Forelimb muscle (tissue), 1 donor: ENCODE data around the gene SLC27A4. TPM values are rescaled to one million over a fixed set of nuclear protein-coding genes. Genes with fewer than 3 reads are reported as not detected.
"Not testable (repeated sequence)": the region's sequence is repeated elsewhere in the genome, so short reads cannot be mapped to it uniquely, and the experiment has no call there.

ENCODE experiments used
- DNase-seq: peaks from one replicate; pipeline ENCODE4 v3.0.0-alpha.2; 2013; ENCODE audit warnings: low read depth
- polyA plus RNA-seq: library from polyadenylated mRNA; unstranded; fragments of 120-200 nt; gene quantifications from one replicate; pipeline ENCODE4 v1.2.1, GENCODE V29; 2013; ENCODE audit not compliant: insufficient read length

Gene SLC27A4
- polyA plus RNA-seq, 1 donor = 11.9 TPM

DNA sequence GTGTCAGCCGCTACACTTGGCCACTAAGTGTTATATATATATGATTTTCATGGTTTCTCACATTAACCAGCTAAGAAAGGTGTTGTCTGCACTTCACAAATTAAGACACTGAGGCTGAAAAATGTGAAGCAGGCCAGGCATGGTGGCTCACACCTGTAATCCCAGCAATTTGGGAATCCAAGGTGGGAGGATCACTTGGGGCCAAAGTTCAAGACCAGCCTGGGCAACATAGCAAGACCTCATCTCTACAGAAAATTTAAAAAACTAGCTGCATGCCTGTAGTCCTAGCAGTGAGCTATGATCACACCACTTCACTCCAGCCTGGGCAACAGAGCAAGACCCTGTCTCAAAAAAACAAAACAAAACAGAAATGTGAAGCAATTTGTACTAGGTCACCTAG lies 15.9 kb upstream of the SLC27A4 start:
- DNase-seq = no peak

DNA sequence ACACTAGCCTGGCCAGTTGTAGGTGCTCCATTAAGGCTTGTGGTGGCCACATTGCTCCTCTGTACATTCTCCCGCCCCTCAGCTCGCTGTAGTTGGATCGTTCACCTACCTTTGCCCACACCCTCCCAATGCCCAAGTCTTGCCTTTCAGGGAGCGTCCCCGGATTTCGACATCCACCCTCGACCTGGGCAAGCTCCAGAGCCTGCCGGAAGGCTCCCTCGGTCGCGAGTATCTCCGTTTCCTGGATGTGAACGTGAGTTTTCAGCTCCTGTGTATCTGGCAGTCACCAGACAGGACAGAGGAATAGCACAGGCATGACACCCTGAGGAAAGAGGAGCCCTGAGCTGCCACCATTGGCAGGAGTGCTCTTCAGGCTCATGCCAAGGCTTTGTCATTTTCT lies 14.7 kb upstream of the SLC27A4 start:
- no peak for DNase-seq

DNA sequence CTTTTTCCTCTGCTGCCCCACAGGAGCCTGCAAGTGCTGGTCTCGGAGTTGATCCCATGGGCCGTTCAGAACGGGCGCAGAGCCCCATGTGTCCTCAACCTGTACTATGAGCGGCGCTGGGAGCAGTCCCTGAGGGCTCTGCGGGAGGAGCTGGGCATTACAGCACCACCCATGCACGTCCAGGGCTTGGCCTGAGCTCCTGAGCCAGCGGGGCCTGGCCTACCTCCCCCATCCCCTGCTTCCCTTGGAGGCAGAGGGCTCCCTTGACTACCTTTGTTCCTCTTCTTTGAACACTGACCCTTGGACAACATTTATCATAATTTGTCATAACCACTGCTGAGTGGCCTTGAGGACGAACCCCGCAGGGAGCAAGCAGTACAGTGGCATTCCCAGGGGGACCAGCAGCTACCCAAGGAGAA lies 6.9 kb upstream of the SLC27A4 start:
- DNase-seq = no peak

DNA sequence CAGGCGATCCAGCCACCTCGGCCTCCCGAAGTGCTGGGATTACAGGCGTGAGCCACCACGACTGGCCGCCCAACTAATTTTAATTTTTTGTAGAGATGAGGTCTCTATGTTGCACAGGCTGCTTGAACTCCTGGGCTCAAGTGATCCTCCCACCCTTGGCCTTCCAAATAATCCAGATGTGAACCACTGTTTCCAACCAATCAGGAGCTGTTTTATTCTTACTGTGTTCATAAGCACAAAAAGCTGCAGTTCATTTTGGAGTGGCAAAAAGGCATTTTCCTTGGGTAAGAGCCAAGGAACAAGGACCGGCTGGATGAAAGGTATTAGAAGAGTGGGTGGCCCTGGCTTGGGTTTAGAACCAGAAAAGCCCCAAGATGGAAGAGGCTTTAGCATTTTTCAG lies 5.2 kb upstream of the SLC27A4 start:
- no peak for DNase-seq

DNA sequence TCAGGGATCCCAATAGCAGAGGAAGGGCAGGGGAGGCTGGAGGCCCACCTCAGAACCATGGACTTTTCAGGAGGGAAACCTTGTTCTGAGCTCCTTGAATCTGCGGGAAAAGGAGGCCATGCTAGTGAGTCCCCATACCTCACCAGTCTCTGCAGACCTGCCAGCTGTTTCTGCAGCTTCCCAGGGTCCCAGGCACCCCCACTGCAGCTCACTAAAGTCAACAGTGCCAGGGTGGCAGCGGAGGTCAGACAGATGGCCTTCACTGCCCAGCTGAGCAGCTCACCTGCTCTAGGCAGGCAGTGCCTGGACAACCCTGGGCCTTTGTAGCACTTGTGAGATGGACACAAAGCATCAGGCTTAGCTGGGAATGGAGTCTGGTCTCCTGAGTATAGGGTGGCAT lies 4.4 kb upstream of the SLC27A4 start:
- no peak for DNase-seq

DNA sequence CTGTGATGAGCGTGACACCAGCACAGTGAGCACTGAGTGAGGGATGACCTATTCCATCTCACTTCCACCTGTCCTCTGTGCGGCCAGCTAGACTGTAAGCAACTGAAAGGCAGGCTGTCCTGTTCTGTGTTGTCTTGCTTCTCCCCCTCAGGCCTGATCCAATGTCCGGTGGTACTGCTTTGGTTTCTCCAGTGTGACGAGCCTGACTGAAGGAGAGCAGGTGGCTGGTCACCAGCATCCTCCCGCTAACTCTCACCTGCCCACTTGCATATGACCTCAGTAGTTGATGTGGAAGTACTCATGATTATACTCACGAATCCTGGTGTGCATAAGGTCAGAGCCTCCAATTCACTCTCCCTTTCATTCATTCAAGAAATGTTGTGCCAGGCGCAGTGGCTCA lies 2.4 kb upstream of the SLC27A4 start:
- DNase-seq = no peak

DNA sequence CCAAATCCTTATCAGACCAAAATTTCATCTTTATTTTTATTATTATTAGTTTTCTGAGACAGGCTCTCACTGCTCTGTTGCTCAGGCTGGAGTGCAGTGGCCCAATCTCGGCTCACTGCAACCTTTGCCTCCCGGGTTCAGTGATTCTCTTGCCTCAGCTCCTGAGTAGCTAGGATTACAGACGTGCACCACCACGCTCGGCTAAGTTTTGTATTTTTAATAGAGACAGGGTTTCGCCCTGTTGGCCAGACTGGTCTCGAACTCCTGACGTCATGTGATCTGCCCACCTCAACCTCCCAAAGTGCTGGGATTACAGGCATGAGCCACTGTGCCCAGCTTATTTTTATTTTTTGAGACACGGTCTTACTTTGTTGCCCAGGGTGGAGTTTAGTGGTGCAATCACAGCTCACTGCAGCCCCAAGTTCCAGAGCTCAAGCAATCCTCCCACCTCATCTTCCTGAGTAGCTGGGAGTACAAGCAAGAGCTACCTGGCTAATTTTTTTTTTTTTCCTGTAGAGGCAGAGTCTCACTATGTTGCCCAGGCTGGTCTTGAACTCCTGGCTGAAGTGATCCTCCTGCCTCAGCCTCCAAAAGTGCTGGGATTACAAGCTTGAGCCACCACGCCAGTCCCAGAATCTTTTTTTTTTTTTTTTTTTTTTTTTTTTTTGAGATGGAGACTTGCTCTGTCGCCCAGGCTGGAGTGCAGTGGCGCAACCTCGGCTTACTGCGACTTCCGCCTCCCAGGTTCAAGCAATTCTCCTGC lies 1.3 kb upstream of the SLC27A4 start:
- not testable (repeated sequence) for DNase-seq

DNA sequence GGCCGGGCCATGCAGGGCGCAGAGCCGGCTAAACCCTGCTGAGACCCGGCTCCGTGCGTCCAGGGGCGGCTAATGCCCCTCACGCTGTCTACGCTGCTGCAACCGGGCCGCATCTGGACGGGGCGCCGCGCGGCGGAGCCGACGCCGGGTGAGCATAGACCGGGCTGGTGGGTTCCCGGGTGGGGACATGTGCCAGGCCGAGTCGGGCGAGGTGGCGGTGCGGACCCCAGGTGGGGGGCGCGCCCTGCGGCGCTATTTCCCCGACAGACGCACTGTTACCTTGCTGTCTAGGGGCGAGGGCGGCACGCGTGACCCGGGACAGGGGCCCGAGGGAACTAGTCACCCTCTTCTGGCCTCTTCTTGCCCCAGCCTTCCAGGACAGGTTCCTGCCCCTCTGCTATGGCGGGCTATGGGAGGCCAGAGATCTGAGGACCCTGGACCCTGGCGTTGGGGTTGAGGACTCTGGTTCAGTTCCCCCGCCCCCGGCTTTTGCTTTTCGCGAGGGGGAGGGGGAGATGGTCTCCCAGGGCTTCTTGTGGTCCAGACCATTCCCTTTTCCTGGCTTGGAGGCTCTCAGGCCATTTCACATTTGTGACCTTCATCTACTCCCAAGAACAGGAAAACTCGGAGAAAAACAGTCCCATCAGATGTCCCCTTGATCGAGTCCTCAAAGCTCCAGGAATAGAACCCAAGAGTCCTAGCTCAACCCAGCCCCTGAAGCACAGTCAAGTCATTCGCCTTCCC lies 536 bp downstream of the SLC27A4 start:
- no peak for DNase-seq

DNA sequence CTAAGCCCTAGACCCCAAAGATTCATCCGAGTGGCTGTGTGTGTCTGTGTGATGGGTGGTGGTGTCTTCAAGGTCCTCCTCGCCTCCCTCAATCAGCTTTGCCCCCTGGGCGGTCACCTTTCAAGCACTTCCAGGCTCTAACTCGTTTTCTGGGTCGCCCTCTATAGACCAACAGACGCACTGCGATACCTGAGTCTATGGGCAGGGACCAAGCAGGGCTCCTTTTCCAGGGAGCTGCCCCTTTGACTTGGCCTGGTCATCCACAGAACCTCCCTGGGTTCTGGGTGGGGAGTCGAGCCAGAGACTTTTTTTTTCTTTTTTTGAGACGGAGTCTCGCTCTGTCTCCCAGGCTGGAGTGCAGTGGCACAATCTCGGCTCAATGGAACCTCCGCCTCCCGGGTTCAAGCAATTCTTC lies 1.1 kb downstream of the SLC27A4 start:
- no peak for DNase-seq

DNA sequence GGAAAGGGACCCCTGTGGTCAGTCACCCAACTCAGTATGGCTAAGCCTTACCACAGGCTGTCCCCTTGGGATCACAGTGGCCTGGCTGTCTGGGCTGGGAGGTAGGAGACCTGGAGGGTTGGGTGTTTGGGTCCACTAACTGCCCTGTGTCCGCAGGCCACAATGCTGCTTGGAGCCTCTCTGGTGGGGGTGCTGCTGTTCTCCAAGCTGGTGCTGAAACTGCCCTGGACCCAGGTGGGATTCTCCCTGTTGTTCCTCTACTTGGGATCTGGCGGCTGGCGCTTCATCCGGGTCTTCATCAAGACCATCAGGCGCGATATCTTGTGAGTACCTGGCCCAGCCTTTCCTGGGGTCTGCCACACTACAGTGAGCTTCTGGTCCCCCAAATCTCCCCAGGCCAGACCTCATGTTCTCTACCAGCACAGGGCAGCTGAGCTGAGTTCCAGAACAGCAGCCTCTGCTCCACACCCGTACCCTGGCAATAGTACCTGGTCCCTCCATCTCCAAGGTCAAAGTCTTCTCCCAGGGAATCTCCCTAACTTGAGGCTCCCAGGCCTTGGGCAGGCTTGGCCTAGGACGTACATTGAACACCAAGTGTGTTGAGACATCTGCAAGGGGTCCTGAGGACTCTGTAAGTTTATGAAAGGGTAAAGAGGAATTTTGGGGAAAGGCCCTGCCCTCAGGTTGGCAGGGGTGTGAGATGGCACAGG lies 2.8 kb downstream of the SLC27A4 start:
- no peak for DNase-seq

DNA sequence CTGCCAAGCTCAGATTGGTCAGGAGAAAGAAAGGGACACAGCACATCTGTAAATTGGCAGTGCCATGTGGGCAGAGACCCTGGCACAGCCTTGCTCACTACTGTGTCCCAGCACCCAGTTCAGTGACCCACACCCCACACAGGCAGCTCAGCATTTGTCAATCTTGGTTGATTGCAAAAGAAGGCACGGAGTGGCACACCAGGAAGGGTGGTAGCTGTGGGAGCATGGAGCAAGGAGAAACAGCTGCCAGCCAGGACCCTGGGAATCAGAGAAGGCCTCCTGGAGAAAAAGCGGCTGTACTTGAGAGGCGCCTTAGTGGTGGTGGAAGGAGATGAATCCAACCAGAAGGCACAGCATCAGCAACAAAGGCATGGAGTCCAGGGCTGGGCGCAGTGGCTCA lies 3.5 kb downstream of the SLC27A4 start:
- no peak for DNase-seq

DNA sequence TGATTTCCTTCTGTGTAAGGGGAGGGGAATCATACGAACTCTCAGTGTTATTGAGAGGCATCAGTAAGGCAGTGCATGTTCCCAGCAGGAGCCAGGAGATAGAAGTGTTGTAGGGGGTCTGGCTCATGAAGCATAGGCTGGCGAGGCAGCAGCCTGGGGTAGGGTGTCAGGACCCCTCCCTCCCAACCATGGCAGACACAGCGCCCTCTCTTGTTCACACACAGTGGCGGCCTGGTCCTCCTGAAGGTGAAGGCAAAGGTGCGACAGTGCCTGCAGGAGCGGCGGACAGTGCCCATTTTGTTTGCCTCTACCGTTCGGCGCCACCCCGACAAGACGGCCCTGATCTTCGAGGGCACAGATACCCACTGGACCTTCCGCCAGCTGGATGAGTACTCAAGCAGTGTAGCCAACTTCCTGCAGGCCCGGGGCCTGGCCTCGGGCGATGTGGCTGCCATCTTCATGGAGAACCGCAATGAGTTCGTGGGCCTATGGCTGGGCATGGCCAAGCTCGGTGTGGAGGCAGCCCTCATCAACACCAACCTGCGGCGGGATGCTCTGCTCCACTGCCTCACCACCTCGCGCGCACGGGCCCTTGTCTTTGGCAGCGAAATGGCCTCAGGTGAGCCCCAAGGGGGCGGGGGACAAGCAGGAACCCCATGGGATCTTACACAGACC lies 4.7 kb downstream of the SLC27A4 start:
- no peak for DNase-seq

DNA sequence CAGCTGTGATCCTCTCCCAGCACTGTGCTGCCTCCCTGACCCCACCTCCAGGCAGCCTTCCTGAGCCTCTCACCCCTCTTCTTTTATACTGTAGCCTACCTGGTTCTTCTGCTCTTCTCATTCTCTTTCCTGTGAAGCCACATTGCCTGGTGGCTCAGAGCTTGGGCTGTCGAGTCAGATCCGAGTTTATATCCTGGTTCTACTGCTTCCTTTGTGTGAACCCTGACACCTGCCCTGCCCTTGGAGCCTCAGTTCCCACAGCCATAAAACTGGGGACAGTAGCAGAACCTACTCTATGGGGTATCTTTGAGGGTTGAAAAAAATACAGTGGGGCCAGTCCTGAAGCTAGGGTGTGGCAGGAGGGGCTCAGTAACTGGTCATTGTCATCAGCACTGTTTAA lies 8.8 kb downstream of the SLC27A4 start:
- no peak for DNase-seq

DNA sequence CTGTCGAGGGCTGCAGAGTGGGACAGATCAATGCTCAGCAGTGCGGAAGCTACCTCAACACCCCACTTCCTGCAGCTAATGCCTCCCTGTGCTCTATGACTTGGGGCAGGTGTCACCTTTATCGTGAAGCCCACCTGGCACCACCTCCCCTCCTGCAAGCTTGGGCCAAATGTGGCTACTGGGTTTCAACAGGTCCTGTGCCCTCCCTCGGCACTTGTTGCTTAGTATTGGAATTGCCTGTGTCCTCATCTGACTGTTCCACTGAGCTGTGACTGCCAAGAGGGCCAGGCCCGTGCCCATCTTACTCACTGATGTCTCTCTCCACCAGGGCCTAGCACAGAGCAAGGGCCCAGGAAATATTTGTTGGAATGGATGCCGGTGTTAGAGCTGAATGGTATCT lies 9.4 kb downstream of the SLC27A4 start:
- DNase-seq = no peak

DNA sequence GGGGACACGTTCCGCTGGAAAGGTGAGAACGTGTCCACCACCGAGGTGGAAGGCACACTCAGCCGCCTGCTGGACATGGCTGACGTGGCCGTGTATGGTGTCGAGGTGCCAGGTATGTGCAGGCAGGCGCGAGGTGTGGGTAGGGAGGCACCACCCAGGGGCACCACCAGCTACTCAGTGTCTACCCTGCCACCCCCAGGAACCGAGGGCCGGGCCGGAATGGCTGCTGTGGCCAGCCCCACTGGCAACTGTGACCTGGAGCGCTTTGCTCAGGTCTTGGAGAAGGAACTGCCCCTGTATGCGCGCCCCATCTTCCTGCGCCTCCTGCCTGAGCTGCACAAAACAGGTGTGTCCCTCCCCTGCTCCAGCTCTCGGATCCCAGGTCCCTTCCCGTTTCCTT lies 15.1 kb downstream of the SLC27A4 start:
- DNase-seq = no peak

DNA sequence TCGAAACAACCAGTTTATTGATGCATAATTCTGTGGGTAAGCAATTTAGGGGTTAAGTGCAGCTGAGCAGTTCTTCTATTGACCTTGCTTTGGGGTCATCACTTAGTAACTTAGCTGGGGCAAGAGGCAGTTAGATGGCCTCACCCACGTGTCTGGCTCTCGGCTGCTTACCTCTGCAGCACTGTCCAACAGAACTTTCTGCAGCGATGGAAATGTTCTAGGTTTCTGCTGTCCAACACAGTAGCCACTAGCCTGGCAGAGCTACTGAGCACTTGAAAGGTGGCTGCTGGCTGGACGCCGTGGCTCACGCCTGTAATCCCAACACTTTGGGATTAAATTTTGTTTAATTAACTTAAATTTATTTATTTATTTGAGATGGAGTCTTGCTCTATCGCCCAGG lies 17.8 kb downstream of the SLC27A4 start:
- no peak for DNase-seq

DNA sequence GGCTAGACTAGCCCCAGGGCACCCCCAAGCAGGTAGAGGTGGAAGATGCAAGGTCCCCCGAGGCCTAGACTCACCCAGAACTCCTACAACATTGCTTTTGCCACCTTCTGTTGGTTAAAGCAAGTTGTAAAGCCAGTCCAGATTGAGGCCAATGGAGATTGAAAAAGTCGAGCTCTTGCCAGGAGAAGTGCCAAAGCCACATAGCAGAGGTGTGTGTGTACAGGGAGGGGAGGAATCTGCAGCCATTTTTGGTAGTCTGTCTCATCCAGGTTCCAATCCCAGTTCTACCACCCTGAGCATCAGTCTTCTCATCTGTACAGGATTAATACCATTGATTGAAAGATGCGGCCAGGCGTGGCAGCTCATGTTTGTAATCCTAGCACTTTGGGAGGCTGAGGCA lies 18.5 kb downstream of the SLC27A4 start:
- DNase-seq = no peak

DNA sequence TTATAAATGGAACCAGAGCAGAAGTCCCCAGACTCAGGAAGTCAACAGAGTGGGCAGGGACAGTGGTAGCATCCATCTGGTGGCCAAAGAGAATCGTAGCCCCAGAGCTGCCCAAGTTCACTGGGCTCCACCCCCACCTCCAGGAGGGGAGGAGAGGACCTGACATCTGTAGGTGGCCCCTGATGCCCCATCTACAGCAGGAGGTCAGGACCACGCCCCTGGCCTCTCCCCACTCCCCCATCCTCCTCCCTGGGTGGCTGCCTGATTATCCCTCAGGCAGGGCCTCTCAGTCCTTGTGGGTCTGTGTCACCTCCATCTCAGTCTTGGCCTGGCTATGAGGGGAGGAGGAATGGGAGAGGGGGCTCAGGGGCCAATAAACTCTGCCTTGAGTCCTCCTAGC lies 20.5 kb downstream of the SLC27A4 start:
- no peak for DNase-seq

DNA sequence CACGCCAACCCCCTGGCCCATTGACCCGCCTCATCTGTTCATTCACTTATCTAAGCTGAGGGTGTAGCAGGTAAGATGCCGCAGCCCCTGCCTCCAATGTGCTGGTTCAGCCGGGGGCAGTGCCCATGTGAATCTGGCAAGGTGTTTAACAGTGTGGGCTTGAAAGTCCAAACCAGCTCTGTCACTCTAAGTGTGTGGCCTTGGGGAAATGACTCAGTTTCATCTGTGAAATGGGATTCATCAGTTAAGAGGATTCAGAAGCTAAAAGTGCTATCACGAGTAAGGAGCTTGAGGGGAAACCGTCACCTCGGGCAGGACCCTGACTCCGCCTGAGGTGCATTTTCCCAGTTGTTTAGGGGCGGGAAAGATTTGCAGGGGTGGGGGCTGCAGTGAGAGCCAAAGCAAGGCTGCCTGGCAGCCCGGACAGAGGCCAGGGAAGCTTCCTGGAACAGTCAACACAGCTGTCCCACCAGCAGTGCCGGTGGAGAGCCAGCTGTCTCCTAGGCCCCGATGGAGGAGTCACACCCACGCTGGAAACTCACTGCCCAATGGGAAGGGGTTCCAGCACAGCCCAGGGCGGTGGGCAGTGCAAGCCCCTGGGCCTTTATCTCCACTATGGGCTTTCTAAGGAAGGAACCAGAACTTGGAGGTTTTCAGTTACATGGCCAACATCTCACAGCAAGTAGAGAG lies 21.1 kb downstream of the SLC27A4 start:
- no peak for DNase-seq

DNA sequence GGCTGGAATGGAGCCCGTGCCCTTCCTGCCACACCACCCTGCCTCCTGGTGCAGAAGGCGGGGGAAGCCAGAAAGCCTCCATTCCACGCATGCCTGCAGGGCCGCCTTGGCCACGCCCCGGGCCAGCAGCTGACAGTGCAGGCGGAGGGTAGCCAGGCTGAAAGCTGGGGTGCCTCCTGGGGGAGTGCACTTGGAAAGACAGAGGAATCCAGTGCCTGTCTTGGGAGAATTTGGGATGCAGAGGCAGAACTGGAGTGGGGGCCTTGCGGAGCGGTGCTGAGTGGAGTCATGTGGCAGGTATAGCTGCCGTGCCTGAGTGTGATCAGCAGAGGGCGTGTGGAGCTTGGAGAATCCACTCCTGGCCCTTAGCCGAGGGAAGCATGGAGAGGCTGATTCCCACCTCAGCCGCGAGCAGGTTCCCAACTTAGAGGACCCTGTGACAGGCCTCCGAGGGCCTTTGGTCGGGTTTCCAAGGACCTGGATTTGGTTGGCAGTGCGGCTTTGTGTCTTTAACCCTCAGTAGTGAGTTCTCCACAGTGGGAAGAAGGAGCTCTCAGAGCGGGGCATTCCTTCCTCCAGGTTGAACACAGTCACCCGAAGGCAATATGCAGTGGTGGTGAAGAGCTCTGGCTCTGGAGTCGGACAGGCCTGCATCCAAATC lies 21.8 kb downstream of the SLC27A4 start:
- peak; percentile 75 for DNase-seq

DNA sequence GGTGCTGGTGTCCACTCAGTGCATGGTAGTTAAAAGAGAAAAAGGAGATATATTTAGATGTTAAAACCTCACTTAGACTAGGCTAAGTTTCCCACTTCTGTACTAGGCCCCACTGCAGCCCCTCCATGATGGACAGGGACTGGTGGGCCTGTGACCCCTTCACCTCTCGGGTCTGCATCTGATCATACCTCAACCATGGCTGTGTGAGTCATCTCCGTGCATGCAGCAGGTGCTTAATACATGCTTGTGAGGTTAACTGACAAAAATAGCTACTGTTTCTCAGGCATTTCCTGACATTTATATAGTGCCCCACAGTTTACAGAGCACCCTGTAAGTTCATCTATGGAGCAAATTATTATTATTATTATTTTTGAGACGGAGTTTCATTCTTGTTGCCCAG lies 22.4 kb downstream of the SLC27A4 start:
- DNase-seq = no peak
